GM20000 (cell line): ENCODE data around the gene RPS6KC1.
"Not testable (repeated sequence)": the region's sequence is repeated elsewhere in the genome, so short reads cannot be mapped to it uniquely, and the experiment has no call there.

Source experiments
- DNase-seq: peaks from one replicate; pipeline ENCODE4 v3.0.0; 2012; ENCODE audit warnings: low spot score
- CTCF ChIP-seq: IDR thresholded peaks from 2 replicates; pipeline ENCODE4 v1.5.1; 2012; ENCODE audit warnings: mild to moderate bottlenecking, control low read depth; ENCODE audit errors: extremely low read depth, missing control alignments

RPS6KC1 gene

GRCh38 chr1:213303286-213303685, 252.2 kb downstream of the RPS6KC1 start:
- DNase-seq: no peak
- TF ChIP-seq CTCF: no peak

GRCh38 chr1:213315571-213315970, 264.5 kb downstream of the RPS6KC1 start:
- no peak for TF ChIP-seq CTCF
- DNase-seq: no peak

- DNase-seq: not testable (repeated sequence)
Measured at GRCh38 chr1:213318458-213318857, 267.4 kb downstream of the RPS6KC1 start.

- no peak for DNase-seq
- TF ChIP-seq CTCF: no peak
Measured at GRCh38 chr1:213320191-213320870, 269.3 kb downstream of the RPS6KC1 start.
